GF-D8 (cell line): ENCODE results near the gene ZNF689.

Source experiments
- DNase-seq: peaks from one replicate; lab custom pipeline; 2025; lab: John Stamatoyannopoulos, UW

ZNF689 gene

GRCh38 chr16:30562021-30562420 lies 48.2 kb downstream of the ZNF689 start:
- DNase-seq: no peak

GRCh38 chr16:30561089-30561816 lies 48.9 kb downstream of the ZNF689 start:
- DNase-seq: no peak

- no peak for DNase-seq
These were observed 50.5 kb downstream of the ZNF689 start for GRCh38 chr16:30559690-30560089.

DNA sequence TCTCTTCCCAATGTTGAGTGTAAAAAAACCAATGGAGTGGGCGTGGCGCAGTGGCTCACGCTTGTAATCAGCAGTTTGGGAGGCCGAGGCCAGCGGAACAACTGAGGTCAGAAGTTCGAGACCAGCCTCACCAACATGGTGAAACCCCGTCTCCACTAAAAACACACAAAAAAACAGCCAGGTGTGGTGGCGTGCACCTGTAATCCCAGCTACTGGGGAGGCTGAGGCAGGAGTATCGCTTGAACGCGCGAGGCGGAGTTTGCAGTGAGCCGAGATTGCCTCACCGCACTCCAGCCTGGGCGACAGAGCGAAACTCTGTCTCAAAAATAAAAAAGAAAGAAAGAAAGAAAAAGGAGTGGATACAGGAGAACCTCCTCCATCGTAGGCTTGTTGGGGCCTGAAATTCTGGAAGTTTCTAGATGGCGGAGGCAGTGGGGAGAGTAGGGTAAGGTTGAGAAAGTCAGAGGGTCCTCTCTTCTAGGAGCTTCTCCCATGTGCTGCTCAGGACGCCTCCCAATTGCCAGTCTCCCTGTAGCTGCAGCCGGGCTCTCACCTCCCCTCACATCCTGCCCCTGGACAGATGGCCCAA lies 51.3 kb downstream of the ZNF689 start:
- DNase-seq: no peak

DNA sequence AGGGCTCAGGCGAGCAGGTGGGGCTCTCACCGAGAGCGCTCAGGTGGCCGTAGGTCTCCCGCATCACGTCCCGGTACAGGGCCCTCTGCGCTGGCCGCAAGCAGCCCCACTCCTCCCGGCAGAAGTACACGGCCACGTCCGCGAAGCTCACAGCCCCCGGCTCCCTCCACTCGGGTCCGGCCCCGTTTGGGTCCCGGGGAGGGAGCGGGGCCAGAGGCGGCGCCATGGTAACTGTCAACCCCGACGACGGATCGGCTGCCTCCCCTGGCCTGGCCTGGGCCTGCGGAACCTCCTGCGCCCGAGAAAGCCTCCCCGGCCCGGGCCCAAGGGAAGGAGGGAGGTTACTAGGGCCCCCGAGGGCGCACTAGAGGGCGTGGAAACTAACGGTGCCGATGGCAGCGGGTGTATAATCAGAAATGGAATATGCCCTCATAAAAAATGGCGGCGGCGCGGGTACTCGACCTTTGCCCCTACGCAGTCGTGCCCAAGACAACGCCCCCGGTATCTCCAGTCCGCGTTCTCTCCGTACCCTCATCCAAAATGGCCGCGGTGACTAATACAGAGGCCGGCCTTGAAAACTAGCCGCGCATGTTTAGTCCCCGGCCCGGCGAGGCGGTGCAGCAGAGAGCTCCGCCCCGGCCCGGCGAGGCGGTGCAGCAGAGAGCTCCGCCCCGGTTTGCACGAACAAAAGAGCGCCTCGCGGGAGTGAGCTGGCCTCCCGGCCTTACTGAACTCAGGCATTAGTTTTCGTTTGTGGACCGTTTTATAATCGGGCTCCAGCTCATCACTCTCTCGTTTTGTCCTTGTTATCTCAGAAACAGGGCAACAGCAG lies 52.0 kb downstream of the ZNF689 start, which contains the start of gene ZNF764:
Gene ZNF764 (minus strand): TSS at position 418 of the 832 bp plus-strand sequence. CDS start 192 bp downstream, at position 226.
- peak; percentile 93 for DNase-seq

DNA sequence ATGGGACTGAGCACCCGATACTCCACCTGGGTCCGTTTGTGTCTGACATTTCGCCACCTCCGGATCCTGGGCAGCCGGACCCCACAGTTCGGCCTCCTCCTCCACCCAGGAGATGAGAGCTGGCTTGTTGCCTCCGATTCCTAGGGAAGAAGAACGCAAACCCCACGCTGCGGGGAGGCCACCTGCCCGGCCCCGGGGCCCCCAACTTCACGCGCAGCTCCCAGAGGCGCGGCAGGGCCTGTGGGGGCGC lies 52.6 kb downstream of the ZNF689 start:
- DNase-seq: no peak

DNA sequence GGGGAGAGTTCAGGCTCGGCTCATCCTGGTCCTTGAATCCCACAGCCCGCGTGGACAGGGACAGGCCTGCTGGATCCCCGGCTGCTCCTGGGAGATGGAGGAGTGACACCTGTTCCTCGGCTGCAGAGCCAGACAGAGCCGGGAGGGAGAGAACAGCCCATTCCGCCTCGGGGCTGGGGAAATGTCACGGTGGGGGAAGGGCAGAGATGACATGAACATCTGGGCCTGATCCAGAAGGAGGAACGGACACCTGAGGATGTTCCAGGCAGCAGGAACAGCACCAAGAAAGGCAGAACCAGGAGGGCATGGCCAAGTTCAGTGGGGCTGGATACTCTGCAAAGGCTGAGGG lies 54.1 kb downstream of the ZNF689 start:
- DNase-seq: no peak

- no peak for DNase-seq
These were observed 54.7 kb downstream of the ZNF689 start for GRCh38 chr16:30555315-30556124.

DNA sequence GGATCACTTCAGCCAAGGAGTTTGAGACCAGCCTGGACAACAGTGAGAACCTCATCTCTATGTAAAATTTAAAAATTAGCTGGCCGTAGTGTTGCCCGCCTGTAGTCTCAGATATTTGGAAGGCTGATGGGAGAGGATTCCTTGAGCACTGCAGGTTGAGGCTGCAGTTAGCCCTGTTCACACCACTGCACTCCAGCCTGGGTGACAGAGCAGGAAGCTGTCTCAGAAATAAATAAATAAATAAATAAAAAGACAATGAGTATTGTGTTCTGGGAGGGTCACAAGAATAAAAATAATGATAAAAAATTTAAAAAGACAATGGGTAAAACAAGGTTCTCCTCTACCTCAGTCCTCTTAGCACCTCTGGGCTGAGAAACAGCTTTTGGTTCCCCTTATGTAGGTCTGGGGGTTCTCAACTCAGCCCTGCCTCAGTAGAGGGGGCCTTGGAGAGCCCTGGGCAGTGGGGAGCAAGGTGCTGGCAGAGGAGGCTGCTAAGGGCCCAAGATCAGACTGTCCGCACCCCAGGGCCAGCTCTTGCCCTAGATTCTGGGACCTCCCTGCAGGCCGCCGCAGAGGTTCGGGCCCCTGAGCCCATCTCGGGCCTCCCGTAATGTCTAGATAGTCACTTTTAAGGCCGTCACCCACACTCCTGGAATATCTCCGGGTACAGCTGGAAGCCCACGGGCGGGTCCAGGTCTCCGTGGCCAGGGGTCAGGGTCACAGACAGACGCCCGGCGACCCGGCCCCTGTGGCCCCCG lies 55.5 kb downstream of the ZNF689 start:
- DNase-seq: no peak

- DNase-seq: no peak
These were observed 56.7 kb downstream of the ZNF689 start for GRCh38 chr16:30553393-30553899.

DNA sequence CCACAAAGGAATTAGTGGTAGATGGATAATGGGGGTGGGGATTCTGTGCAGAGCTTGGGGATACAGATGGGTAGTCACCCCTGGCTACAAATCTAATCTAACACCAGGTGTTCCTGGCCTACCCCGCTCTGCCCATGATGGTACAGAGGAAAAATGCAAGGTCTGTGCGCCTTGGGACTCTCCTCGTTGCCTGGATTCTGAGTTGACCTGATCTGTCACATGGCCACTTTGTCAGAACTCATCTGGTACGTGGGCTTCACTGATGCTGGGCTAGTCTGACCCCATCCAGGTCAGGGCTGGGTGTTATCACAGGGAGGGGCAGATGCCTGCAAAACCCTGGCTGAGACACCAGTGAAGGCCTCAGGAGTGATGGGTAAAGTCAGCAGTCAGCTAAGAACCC lies 57.2 kb downstream of the ZNF689 start:
- no peak for DNase-seq
